Jurkat, Clone E6-1 (cell line): ENCODE results near the gene PXMP2. TPM values are rescaled to one million over a fixed set of nuclear protein-coding genes. Genes with fewer than 3 reads are reported as not detected.

Source experiments
- DNase-seq: peaks from one replicate; pipeline ENCODE4 v3.0.0-alpha.2; 2011; ENCODE audit warnings: low read depth, low spot score
- H3K4me3 ChIP-seq: 2 replicates; pipeline ENCODE4 v1.5.1; 2011; ENCODE audit warnings: mild to moderate bottlenecking, low read length, control low read depth, moderate library complexity
- polyA plus RNA-seq: library from polyadenylated mRNA; unstranded; fragments of >200 nt; gene quantifications from one replicate; pipeline ENCODE4 v1.2.1, GENCODE V29; 2012; ENCODE audit warnings: missing spikeins; ENCODE audit not compliant: insufficient read length, insufficient read depth

PXMP2 gene
- polyA plus RNA-seq = 49.7 TPM

GRCh38 chr12:132687211-132688164 is at the start of gene PXMP2, which contains the start of gene POLE:
TSS of gene PXMP2 (plus strand) at chr12:132687587. CDS start at chr12:132687671, 84 bp downstream.
TSS of gene POLE (minus strand) at chr12:132687342. CDS start at chr12:132687315, 27 bp downstream.
- DNase-seq = peak; percentile 91
- H3K4me3 ChIP-seq = peak within 1 kb of the TSS; percentile 65

DNA sequence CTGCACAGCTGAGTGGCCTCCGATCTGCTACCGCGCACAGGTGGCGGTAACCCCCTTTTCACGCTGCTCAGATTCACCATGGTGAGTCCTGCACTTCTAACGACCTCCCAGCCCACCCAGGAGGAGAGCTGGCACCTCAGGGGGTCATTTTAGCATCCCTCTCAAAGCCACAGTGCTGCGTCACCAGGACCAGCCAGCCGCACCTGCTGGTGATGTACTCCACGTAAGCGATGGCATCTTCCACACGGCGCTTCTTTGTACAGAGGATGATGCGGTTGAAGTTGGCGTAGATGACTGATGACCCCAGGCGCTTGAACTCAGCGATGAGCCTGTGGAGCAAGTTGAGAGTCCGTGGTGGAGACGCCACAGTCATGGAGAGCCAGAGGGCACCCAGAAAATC is 49.6 kb upstream of the PXMP2 start:
- no peak for DNase-seq
- no peak overlapping the region for H3K4me3 ChIP-seq

- H3K4me3 ChIP-seq = no peak overlapping the region
- DNase-seq = no peak
These were observed 48.6 kb upstream of the PXMP2 start for GRCh38 chr12:132638541-132639408.

- H3K4me3 ChIP-seq = no peak overlapping the region
- no peak for DNase-seq
These were observed 47.3 kb upstream of the PXMP2 start for GRCh38 chr12:132639956-132640520.

GRCh38 chr12:132640936-132641335 is 46.5 kb upstream of the PXMP2 start:
- DNase-seq = peak; percentile 75
- H3K4me3 ChIP-seq = peak overlapping the region; percentile 5; the same call in 1 of the 2 replicates

DNA sequence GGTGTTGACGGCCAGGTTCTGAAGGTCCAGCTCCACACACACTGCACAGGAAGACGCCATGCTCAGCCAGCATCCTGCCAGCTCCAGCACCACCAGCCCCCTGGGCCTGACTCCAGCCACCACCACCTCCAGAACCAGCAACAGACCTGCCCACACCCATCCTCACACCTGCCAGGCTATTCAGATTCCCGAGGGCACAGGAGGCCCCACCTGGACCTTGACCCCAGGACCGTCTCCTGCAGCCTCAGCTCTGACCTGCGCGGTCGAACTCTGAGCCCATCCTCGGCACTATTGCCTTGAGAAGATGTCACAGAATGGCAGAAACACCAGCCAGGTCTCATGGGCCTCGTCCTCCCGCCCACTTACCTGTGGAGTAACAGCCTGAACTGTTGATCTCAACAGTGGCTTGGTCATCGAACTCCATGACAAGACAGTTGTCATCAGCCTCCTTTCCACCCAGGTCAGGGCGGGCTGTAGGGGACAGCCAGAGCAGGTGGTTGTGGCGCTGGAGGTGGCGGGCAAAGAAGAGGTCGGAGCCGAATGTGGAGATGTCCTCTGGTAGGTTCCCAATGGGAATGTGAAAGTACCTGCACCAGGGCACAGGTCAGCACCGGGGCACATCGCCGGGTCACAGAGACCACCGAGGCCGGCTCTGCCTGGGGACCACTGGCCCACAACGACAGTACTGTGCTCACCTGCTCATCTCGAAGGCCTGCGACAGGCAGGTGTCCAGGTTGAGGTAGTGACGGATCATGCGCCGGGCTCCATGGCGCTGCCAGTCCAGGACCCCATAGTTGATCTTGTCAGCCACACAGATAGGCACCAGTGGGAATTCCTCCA is 45.4 kb upstream of the PXMP2 start:
- DNase-seq = no peak
- no peak overlapping the region for H3K4me3 ChIP-seq

DNA sequence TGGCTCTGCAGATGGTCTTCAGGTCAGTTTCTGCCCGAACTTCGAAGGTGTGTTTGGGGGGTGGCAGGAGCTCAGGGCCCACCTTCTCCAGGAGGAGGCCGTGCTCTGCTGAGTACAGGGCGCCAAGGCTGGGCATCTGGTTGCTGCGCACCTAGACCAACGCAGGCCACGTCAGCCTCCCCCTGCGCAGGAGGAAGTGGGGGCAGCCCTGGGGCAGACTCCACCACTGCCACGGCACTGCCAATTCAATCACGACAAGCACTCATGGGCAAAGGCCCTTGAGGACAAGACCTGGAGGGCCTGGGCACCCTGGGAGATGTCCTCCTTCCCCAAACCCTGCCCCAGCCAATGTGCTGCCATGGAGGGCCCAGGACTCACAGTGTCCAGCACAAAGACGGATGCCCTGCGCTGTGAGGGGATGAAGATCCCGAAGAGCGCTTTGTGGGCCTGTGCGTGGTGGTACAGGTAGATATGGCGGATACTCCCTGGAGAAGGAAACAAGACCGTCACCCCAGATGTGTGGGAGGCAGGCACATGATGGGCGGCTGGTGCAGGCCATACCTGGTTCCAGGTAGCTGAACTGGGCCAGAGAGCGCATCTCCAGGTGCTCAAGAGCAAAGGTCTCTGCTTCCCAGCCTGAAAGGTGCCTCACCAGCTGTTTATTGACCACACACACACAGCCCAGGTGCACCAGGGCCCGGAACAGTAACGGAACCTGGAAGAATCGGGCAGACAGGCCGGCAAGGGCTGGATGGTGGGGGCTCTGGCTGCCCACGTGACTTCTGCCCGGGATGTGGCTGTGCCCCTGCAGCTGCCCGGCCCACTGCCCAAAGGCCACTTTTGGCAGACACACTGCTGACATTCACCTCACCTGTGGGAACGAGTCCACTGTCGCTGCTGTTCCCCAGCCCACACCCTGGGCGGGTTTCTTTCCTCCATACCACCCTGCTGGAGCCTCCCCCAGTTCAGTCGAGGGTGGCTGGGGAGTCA is 44.2 kb upstream of the PXMP2 start:
- no peak for DNase-seq
- H3K4me3 ChIP-seq = no peak overlapping the region

GRCh38 chr12:132646850-132647249 is 40.5 kb upstream of the PXMP2 start:
- no peak for DNase-seq
- no peak overlapping the region for H3K4me3 ChIP-seq

- DNase-seq = no peak
- no peak overlapping the region for H3K4me3 ChIP-seq
These were observed 39.5 kb upstream of the PXMP2 start for GRCh38 chr12:132647858-132648257.

GRCh38 chr12:132648616-132649225 is 38.7 kb upstream of the PXMP2 start:
- no peak overlapping the region for H3K4me3 ChIP-seq
- DNase-seq = no peak

GRCh38 chr12:132649226-132649945 is 38.0 kb upstream of the PXMP2 start:
- DNase-seq = no peak
- no peak overlapping the region for H3K4me3 ChIP-seq

DNA sequence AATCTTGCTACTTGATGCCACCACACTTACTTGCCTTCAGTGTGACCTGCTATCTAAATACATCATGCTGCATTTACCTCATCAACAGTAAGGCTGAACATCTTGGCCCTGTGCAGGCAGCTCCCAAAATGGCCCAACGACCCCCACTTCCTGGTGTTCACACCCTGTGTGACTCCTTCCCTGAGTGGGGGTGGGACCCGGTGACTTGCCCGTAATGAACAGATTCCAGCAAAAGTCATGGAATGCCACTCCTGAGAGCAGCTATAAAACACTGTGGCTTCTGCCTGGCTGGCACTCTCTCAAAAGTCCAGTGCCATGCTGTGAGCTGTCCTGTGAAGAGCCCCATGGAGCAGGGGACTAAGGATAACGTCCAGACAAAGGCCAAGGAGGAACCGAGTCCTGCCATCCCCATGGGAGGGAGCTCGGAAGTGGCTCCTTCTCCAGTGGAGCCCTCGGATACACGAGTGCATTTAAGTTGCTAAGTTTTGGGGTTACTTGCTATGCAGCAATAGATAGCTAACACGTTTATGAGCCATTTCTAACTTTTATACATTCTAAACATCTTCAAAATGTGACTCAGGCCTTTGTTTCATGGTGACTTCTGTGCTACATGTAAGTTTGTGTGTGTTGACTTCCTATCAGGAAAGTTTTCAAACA is 35.8 kb upstream of the PXMP2 start:
- no peak for DNase-seq
- no peak overlapping the region for H3K4me3 ChIP-seq

DNA sequence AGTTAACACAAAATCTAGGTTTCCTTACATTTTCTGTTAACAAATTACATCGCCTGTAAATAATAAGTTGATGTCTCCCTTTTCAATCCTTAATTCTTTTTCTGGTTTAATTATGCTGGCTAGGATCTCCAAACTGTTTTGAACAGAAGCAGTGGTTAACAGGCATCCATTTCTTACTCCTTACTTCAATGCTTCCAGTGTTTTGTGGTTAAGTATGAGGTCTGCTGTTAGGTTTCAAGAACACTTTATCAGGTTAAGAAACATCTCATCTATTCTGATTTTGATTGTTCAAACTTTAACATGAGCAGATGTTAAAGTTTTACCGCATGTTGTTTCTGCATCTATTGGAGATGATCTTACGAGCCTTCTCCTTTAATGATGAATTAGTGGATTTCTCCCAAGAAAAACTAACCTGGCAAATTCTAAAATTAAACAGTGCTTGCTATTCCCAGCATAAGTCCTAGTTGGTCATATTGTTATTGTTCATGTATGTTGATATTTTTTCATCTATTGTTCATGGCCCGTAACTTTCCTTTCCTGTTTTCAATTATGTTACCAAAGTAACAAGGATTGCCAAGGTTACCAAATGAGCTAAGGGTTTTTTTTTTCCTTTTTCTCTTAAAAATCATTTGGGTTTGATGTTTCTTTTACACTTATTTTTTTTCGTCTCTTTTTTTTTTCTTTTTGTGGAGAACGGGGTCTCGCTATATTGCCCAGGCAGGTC is 33.7 kb upstream of the PXMP2 start:
- DNase-seq = no peak
- H3K4me3 ChIP-seq = no peak overlapping the region

- DNase-seq = no peak
- no peak overlapping the region for H3K4me3 ChIP-seq
These were observed 30.2 kb upstream of the PXMP2 start for GRCh38 chr12:132657004-132657727.
